Endodermal cell (in vitro differentiated cells): ENCODE measurements around the gene TPR. TPM values are rescaled to one million over a fixed set of nuclear protein-coding genes. Genes with fewer than 3 reads are reported as not detected.

Source experiments
- DNase-seq: peaks from one replicate; pipeline ENCODE4 v3.0.0-alpha.2; 2017
- H3K27ac ChIP-seq: 2 replicates; pipeline ENCODE4 v1.5.1; 2013; ENCODE audit warnings: mild to moderate bottlenecking, low read depth, low read length, moderate library complexity
- H3K27me3 ChIP-seq: 2 replicates; pipeline ENCODE4 v1.6.1; 2013; ENCODE audit warnings: mild to moderate bottlenecking, low read length, moderate library complexity; ENCODE audit not compliant: insufficient read depth, control insufficient read depth, poor library complexity, severe bottlenecking
- H3K36me3 ChIP-seq: 2 replicates; pipeline ENCODE4 v1.7.0; 2013; ENCODE audit warnings: mild to moderate bottlenecking, low read length, moderate library complexity; ENCODE audit not compliant: control insufficient read depth, insufficient read depth
- H3K4me1 ChIP-seq: one replicate; pipeline ENCODE4 v1.7.0; 2013; ENCODE audit warnings: low read length; ENCODE audit not compliant: control insufficient read depth, insufficient read depth
- H3K4me3 ChIP-seq: 2 replicates; pipeline ENCODE4 v1.5.1; 2013; ENCODE audit warnings: mild to moderate bottlenecking, low read length, moderate library complexity
- H3K9ac ChIP-seq: 2 replicates; pipeline ENCODE4 v1.6.1; 2013; ENCODE audit warnings: mild to moderate bottlenecking, low read length, moderate library complexity; ENCODE audit not compliant: poor library complexity, severe bottlenecking; ENCODE audit errors: extremely low read depth
- H3K9me3 ChIP-seq: 2 replicates; pipeline ENCODE4 v1.6.1; 2013; ENCODE audit warnings: mild to moderate bottlenecking, low read length, moderate library complexity; ENCODE audit not compliant: control insufficient read depth
- H3K27ac Mint-ChIP-seq: 2 replicates; pipeline ENCODE4 v1.8.0; 2020; ENCODE audit warnings: mixed read lengths
- H3K27me3 Mint-ChIP-seq: 2 replicates; pipeline ENCODE4 v1.8.0; 2021; ENCODE audit warnings: mild to moderate bottlenecking, mixed read lengths; ENCODE audit not compliant: insufficient read depth
- H3K36me3 Mint-ChIP-seq: 2 replicates; pipeline ENCODE4 v1.8.0; 2020; ENCODE audit warnings: low read depth, mixed read lengths
- H3K4me1 Mint-ChIP-seq: 2 replicates; pipeline ENCODE4 v1.8.0; 2020; ENCODE audit warnings: mixed read lengths
- H3K4me3 Mint-ChIP-seq: 2 replicates; pipeline ENCODE4 v1.8.0; 2020; ENCODE audit warnings: mild to moderate bottlenecking, moderate library complexity, mixed read lengths
- H3K9me3 Mint-ChIP-seq: 2 replicates; pipeline ENCODE4 v1.8.0; 2020; ENCODE audit warnings: mild to moderate bottlenecking, mixed read lengths
- WGBS, 2 experiments: methylation state at CpG; one replicate each; pipeline versions ENCODE4 v1.1.5 to v1.1.7; 2013; ENCODE audit warnings: missing lambda C conversion rate in 2 of 2, mixed read lengths in 1 of 2; ENCODE audit not compliant: insufficient coverage in 1 of 2, insufficient read length in 1 of 2; 5-methylcytosine and 5-hydroxymethylcytosine counted together
- total RNA-seq, 2 donors: library from RNA; stranded (reverse); fragmentation: NEBNext Ultra II Directional in 1 of 2; extraction: Animal tissue kit (Norgen Biotek cat#: 25700) in 1 of 2; gene quantifications; 2 replicates in 1 of 2; 3 replicates in 1 of 2; pipeline ENCODE4 v1.2.1, GENCODE V29; 2021
- TF ChIP-seq, protein P1 (sequence below): fragments of 200-600 bp; sonication (generic); conservative IDR thresholded peaks from 2 replicates; pipeline ENCODE4 v1.5.0; 2021; ENCODE audit warnings: antibody characterized with exemption, mild to moderate bottlenecking

TPR gene
- total RNA-seq, 2 donors from 2014 or later: 120 to 124 TPM

DNA sequence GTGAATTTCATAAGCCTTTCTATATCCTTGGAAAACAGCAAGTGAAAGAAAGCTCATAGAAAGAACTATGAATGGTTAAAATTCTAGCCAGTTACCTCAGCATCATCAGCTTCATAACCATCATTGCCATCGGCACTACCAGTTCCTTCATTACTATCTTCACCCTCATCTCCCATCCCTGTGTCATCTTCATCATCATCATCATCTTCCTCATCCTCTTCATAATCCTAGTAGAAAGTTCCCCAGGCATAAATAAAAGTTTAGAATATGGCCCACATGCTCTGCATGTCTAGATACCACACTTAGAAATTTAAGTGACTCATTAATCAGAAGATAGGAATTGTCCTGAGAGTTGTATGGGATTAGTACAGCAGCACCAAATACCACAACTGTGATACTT lies 49.0 kb downstream of the TPR start:
- Mint-ChIP-seq H3K27me3 (no peaks in the 10 kb centered on the region), H3K9me3 (no peaks in the 10 kb centered on the region), H3K36me3 (peaks cover 54% of the 10 kb centered on the region), H3K4me1 (no peaks in the 10 kb centered on the region), H3K4me3 (no peak overlapping the region), H3K27ac (no peak overlapping the region)
- no peak for DNase-seq
- no peaks in the 10 kb centered on the region for H3K27me3 ChIP-seq
- TF ChIP-seq, protein P1, sequence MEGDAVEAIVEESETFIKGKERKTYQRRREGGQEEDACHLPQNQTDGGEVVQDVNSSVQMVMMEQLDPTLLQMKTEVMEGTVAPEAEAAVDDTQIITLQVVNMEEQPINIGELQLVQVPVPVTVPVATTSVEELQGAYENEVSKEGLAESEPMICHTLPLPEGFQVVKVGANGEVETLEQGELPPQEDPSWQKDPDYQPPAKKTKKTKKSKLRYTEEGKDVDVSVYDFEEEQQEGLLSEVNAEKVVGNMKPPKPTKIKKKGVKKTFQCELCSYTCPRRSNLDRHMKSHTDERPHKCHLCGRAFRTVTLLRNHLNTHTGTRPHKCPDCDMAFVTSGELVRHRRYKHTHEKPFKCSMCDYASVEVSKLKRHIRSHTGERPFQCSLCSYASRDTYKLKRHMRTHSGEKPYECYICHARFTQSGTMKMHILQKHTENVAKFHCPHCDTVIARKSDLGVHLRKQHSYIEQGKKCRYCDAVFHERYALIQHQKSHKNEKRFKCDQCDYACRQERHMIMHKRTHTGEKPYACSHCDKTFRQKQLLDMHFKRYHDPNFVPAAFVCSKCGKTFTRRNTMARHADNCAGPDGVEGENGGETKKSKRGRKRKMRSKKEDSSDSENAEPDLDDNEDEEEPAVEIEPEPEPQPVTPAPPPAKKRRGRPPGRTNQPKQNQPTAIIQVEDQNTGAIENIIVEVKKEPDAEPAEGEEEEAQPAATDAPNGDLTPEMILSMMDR: no peak
- H3K27ac ChIP-seq: no peak overlapping the region
- no peaks in the 10 kb centered on the region for H3K9me3 ChIP-seq
- H3K9ac ChIP-seq: no peak overlapping the region
- no peaks in the 10 kb centered on the region for H3K4me1 ChIP-seq
- H3K4me3 ChIP-seq: no peak overlapping the region
- WGBS, 2 experiments: 88% methylated on average over 1 of the region's 1 CpG
- H3K36me3 ChIP-seq: peaks cover 82% of the 10 kb centered on the region

DNA sequence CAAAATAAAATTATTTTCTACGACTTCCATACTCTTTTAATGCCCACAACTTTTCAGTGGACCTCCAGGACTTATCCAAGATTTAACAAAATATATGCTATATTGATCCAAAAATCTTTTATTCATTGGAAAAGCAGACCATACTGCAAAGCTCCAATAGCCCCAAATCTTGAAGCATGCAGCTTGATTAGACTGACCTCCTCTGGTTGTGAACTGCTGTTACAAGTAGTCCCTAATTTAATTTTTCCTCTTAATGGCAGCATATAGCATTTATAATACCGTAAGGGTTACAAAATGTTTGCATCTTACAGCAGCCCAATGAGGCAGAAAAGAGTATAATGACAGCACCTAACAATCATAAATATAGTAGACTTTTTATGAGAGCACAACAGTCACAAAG lies 49.8 kb downstream of the TPR start:
- Mint-ChIP-seq H3K4me1 (no peaks in the 10 kb centered on the region), H3K4me3 (no peak overlapping the region), H3K27me3 (no peaks in the 10 kb centered on the region), H3K36me3 (peaks cover 54% of the 10 kb centered on the region), H3K27ac (no peak overlapping the region), H3K9me3 (no peaks in the 10 kb centered on the region)
- H3K9ac ChIP-seq: no peak overlapping the region
- no peaks in the 10 kb centered on the region for H3K9me3 ChIP-seq
- no peak overlapping the region for H3K27ac ChIP-seq
- TF ChIP-seq, protein P1: peak; percentile 63
- no peaks in the 10 kb centered on the region for H3K27me3 ChIP-seq
- DNase-seq: no peak
- H3K4me3 ChIP-seq: no peak overlapping the region
- peaks cover 82% of the 10 kb centered on the region for H3K36me3 ChIP-seq
- WGBS, 2 experiments: 94% methylated on average over 2 of the region's 2 CpGs; no CpG with 5 or more reads in 1 of the 2 experiments
- H3K4me1 ChIP-seq: no peaks in the 10 kb centered on the region

DNA sequence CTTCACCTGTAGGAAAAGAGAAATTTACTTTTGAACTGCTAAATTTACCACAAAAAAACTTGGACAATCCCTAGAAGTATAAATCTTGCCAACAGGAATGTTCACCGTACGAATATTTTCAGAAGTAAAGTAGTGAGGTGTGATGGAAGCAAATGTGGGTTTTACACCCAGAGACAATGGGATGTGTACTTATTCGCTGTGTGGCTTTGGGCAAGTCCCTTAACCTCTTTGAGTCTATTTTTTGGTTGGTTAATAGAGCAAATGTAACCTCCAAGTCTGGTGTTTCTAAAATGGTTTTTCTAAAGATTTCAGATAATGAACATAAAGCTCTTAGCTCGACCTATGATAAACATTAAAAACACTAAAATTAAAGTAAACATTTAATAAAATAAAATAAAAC lies 51.2 kb downstream of the TPR start:
- Mint-ChIP-seq H3K36me3 (peaks cover 59% of the 10 kb centered on the region), H3K9me3 (no peaks in the 10 kb centered on the region), H3K4me1 (no peaks in the 10 kb centered on the region), H3K27ac (no peak overlapping the region), H3K27me3 (no peaks in the 10 kb centered on the region), H3K4me3 (no peak overlapping the region)
- 94% methylated on average over 3 of the region's 4 CpGs; no CpG with 5 or more reads in 1 of the 2 experiments for WGBS, 2 experiments
- Histone ChIP-seq H3K4me3 (no peak overlapping the region), H3K27me3 (no peaks in the 10 kb centered on the region), H3K4me1 (no peaks in the 10 kb centered on the region), H3K27ac (no peak overlapping the region), H3K9ac (no peak overlapping the region), H3K36me3 (peaks cover 82% of the 10 kb centered on the region), H3K9me3 (no peaks in the 10 kb centered on the region)
- TF ChIP-seq, protein P1: no peak
- no peak for DNase-seq
